Neutrophil (primary cell): ENCODE measurements around the gene EFS.

Experiments
- H3K27ac ChIP-seq: fragments of 200-600 bp; sonication (generic); 2 replicates; pipeline ENCODE4 v1.5.1; 2016; ENCODE audit warnings: mild to moderate bottlenecking, moderate library complexity
- H3K27me3 ChIP-seq: fragments of 200-600 bp; sonication (generic); 2 replicates; pipeline ENCODE4 v1.6.0; 2016; ENCODE audit warnings: mild to moderate bottlenecking
- H3K36me3 ChIP-seq: fragments of 200-600 bp; sonication (generic); 2 replicates; pipeline ENCODE4 v1.5.1; 2017
- H3K4me1 ChIP-seq, 2 experiments: fragments of 200-600 bp in 1 of 2; sonication (generic) in 1 of 2; 1 replicate in 1 of 2; 2 replicates in 1 of 2; pipeline versions ENCODE4 v1.5.1 to v1.6.1; 2013 to 2016; ENCODE audit warnings: low read depth in 1 of 2, low read length in 1 of 2, mild to moderate bottlenecking in 1 of 2, moderate library complexity in 1 of 2; ENCODE audit not compliant: control insufficient read depth in 1 of 2, insufficient read depth in 1 of 2
- H3K4me3 ChIP-seq, 2 experiments: fragments of 200-600 bp in 1 of 2; sonication (generic) in 1 of 2; 1 replicate in 1 of 2; 2 replicates in 1 of 2; pipeline ENCODE4 v1.5.1; 2013 to 2016; ENCODE audit warnings: low read depth in 1 of 2, low read length in 1 of 2, mild to moderate bottlenecking in 1 of 2, moderate library complexity in 1 of 2
- H3K9me3 ChIP-seq: fragments of 200-600 bp; sonication (generic); 2 replicates; pipeline ENCODE4 v1.5.1; 2016
- CTCF ChIP-seq: fragments of 200-600 bp; sonication (generic); IDR thresholded peaks from 2 replicates; pipeline ENCODE4 v1.5.1; 2016; ENCODE audit warnings: antibody characterized with exemption

The EFS gene

DNA sequence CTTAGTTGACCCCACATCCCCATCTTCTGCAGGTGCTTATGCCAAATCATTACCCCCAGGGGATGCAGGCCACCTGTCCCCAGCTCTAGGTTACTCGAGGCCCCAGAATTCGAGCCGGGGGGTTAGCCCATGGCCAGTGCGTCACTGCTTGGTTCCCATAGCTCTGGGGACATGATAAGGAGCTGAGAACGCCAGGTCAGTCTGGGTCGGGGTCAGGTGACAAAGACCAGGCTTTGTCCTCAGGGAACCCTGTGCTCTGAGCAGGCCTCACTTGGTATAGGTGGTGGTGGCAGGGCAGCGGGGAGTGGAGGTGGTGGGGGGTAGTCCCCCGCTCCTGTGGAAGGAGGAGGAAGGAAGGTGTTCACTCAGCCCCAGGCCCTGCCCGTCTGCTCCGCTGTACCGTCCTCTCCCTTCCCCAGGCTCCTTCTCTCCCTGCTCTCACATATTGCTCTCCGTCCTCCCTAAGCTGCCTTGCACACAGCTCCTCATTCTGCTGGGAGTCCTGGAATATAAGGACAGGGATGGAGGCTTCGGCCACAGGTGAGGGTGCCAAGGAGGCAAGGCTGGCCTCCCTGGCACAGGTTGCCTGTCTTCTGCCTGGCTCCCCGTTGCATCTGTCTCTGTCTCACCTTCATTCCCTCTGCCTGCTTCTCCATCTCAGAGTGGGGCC, 45.1 kb upstream of the EFS start:
- Histone ChIP-seq H3K27me3 (no peaks in the 10 kb centered on the region), H3K27ac (no peak overlapping the region), H3K4me1 (no peaks in the 10 kb centered on the region), H3K4me3 (no peak overlapping the region), H3K9me3 (no peaks in the 10 kb centered on the region), H3K36me3 (no peaks in the 10 kb centered on the region)
- TF ChIP-seq CTCF: no peak

DNA sequence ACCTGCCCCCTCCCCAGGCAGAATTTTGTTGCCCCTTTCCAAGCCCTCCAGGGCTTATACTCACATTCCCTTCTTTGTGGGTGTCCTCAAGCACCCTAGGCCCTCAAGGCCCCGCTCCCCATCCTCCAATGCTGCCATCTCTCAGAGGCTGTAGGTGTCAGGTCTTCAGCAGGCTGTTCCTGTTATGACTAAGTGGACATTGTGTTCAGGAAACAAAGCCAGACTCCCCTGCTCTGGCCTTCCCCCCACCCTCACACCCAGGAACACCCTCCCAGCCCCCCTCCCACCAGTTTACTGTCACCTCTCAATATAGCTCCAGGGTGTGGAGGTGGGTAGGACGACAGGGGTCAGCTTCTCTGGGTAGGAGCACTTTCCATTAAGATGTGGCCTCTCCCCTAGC, 44.5 kb upstream of the EFS start:
- no peak for TF ChIP-seq CTCF
- Histone ChIP-seq H3K9me3 (no peaks in the 10 kb centered on the region), H3K36me3 (no peaks in the 10 kb centered on the region), H3K4me1 (no peaks in the 10 kb centered on the region), H3K27me3 (no peaks in the 10 kb centered on the region), H3K4me3 (no peak overlapping the region), H3K27ac (no peak overlapping the region)

- no peaks in the 10 kb centered on the region for H3K9me3 ChIP-seq
- TF ChIP-seq CTCF: no peak
- H3K27ac ChIP-seq: no peak overlapping the region
- H3K4me1 ChIP-seq: no peaks in the 10 kb centered on the region
- no peaks in the 10 kb centered on the region for H3K27me3 ChIP-seq
- H3K36me3 ChIP-seq: no peaks in the 10 kb centered on the region
- H3K4me3 ChIP-seq: no peak overlapping the region
These were observed 43.3 kb upstream of the EFS start for GRCh38 chr14:23408307-23408630.

- no peaks in the 10 kb centered on the region for H3K9me3 ChIP-seq
- TF ChIP-seq CTCF: no peak
- H3K27ac ChIP-seq: no peak within 1 kb of the TSS
- H3K4me1 ChIP-seq: no peaks in the 10 kb centered on the region
- H3K4me3 ChIP-seq: no peak within 1 kb of the TSS
- H3K27me3 ChIP-seq: no peaks in the 10 kb centered on the region
- H3K36me3 ChIP-seq: no peaks in the 10 kb centered on the region
These were observed 42.7 kb upstream of the EFS start, which contains the start of gene MYH6 for GRCh38 chr14:23407516-23408306. Gene MYH6, minus strand, starts transcription at chr14:23408273. Its CDS starts 1,050 bp downstream, at chr14:23407223.

DNA sequence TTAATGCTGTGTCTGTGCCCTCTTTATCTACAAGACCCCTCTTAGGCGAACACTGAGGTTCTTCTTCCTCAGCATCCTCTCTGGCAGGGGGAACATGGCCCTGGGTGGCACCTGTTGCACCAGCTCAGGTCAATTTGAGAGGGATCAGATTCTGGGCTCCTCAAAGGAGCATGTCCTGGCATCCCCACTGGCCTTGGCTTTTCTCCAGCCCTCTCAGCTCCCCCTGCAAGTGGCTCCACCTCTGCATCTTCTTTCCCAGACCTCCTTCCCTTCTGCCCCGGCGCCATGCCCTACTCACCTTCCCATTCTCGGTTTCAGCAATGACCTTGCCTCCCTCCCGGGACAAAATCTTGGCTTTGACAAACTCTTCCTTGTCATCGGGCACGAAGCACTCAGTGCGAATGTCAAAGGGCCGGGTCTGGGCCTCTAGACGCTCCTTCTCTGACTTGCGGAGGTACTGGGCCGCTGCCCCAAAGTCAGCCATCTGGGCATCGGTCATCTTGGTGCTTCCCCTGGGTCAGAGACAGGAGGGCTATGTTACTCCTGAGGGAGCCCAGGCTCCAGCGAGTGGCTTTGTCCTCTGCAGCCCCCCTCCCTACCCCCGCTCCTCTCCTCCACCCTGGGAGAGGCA, 41.9 kb upstream of the EFS start:
- Histone ChIP-seq H3K9me3 (no peaks in the 10 kb centered on the region), H3K4me1 (no peaks in the 10 kb centered on the region), H3K4me3 (no peak overlapping the region), H3K27ac (no peak overlapping the region), H3K36me3 (no peaks in the 10 kb centered on the region), H3K27me3 (no peaks in the 10 kb centered on the region)
- TF ChIP-seq CTCF: no peak
